Stimulated activated memory B cell treated with anti-CD40 and anti-IgM and Interleukin-4, amounts not matched to agents 10 μg/mL and 1 μg/mL and 100 μg/mL, for 72 hours (primary cell): ENCODE data around the gene AHRR.

Experiments
- ATAC-seq: fragments of 150-1000 bp; cut with Tn5 transposase; 2 replicates; pipeline ENCODE4 v1.10.0; 2021
- H3K27ac Mint-ChIP-seq: one replicate; pipeline ENCODE4 v1.8.0; 2022; ENCODE audit warnings: mild to moderate bottlenecking, mixed read lengths
- H3K27me3 Mint-ChIP-seq: one replicate; pipeline ENCODE4 v1.8.0; 2022; ENCODE audit warnings: mixed read lengths
- H3K36me3 Mint-ChIP-seq: one replicate; pipeline ENCODE4 v1.8.0; 2022; ENCODE audit warnings: mixed read lengths
- H3K4me1 Mint-ChIP-seq: one replicate; pipeline ENCODE4 v1.8.0; 2022; ENCODE audit warnings: mixed read lengths
- H3K4me3 Mint-ChIP-seq: one replicate; pipeline ENCODE4 v1.8.0; 2022; ENCODE audit warnings: mild to moderate bottlenecking, moderate library complexity, mixed read lengths
- H3K9me3 Mint-ChIP-seq: one replicate; pipeline ENCODE4 v1.8.0; 2022; ENCODE audit warnings: mixed read lengths

AHRR gene

GRCh38 chr5:312845-313244, 8.7 kb upstream of the AHRR start:
- H3K4me3 Mint-ChIP-seq: no peak overlapping the region
- no peaks in the 10 kb centered on the region for H3K9me3 Mint-ChIP-seq
- no peak overlapping the region for H3K27ac Mint-ChIP-seq
- H3K36me3 Mint-ChIP-seq: peaks cover 34% of the 10 kb centered on the region
- no peak for ATAC-seq
- peaks cover 27% of the 10 kb centered on the region for H3K4me1 Mint-ChIP-seq
- no peaks in the 10 kb centered on the region for H3K27me3 Mint-ChIP-seq

- H3K36me3 Mint-ChIP-seq: peaks cover 33% of the 10 kb centered on the region
- no peak for ATAC-seq
- no peaks in the 10 kb centered on the region for H3K27me3 Mint-ChIP-seq
Measured at GRCh38 chr5:313265-313664, 8.2 kb upstream of the AHRR start.

GRCh38 chr5:313806-314376, 7.6 kb upstream of the AHRR start:
- Mint-ChIP-seq H3K36me3 (peaks cover 33% of the 10 kb centered on the region), H3K4me1 (peaks cover 35% of the 10 kb centered on the region), H3K27ac (no peak overlapping the region), H3K4me3 (no peak overlapping the region), H3K27me3 (peaks cover 6% of the 10 kb centered on the region), H3K9me3 (no peaks in the 10 kb centered on the region)
- ATAC-seq: no peak

More at GRCh38 chr5:313265-313664, 8.2 kb upstream of the AHRR start:
- Mint-ChIP-seq H3K4me3 (no peak overlapping the region), H3K4me1 (peaks cover 29% of the 10 kb centered on the region), H3K27ac (no peak overlapping the region), H3K9me3 (no peaks in the 10 kb centered on the region)

GRCh38 chr5:314676-315487, 6.6 kb upstream of the AHRR start:
- Mint-ChIP-seq H3K4me3 (no peak overlapping the region), H3K36me3 (peaks cover 33% of the 10 kb centered on the region), H3K27ac (peak overlapping the region; percentile 26), H3K9me3 (no peaks in the 10 kb centered on the region), H3K4me1 (peaks cover 42% of the 10 kb centered on the region), H3K27me3 (peaks cover 13% of the 10 kb centered on the region)
- no peak for ATAC-seq

- H3K4me3 Mint-ChIP-seq: no peak overlapping the region
- ATAC-seq: no peak
- H3K9me3 Mint-ChIP-seq: no peaks in the 10 kb centered on the region
- peaks cover 20% of the 10 kb centered on the region for H3K27me3 Mint-ChIP-seq
- peaks cover 33% of the 10 kb centered on the region for H3K36me3 Mint-ChIP-seq
- peak overlapping the region; percentile 55 for H3K27ac Mint-ChIP-seq
- peaks cover 48% of the 10 kb centered on the region for H3K4me1 Mint-ChIP-seq
Measured at GRCh38 chr5:315488-316209, 5.9 kb upstream of the AHRR start.

GRCh38 chr5:316210-317085, 5.1 kb upstream of the AHRR start:
- Mint-ChIP-seq H3K4me3 (no peak overlapping the region), H3K4me1 (peaks cover 50% of the 10 kb centered on the region), H3K27me3 (peaks cover 25% of the 10 kb centered on the region), H3K36me3 (peaks cover 27% of the 10 kb centered on the region), H3K27ac (peak overlapping the region; percentile 55), H3K9me3 (no peaks in the 10 kb centered on the region)
- ATAC-seq: no peak

GRCh38 chr5:317086-317811, 4.3 kb upstream of the AHRR start:
- Mint-ChIP-seq H3K4me3 (peak overlapping the region; percentile 30), H3K4me1 (peaks cover 50% of the 10 kb centered on the region), H3K27ac (peak overlapping the region; percentile 55), H3K27me3 (peaks cover 25% of the 10 kb centered on the region), H3K36me3 (peaks cover 22% of the 10 kb centered on the region), H3K9me3 (no peaks in the 10 kb centered on the region)
- ATAC-seq: peak; percentile 88

- Mint-ChIP-seq H3K4me3 (no peak overlapping the region), H3K9me3 (no peaks in the 10 kb centered on the region)
- no peak for ATAC-seq
Measured at GRCh38 chr5:318341-318897, 3.1 kb upstream of the AHRR start.

GRCh38 chr5:318931-319601, 2.4 kb upstream of the AHRR start:
- H3K36me3 Mint-ChIP-seq: peaks cover 25% of the 10 kb centered on the region
- peaks cover 61% of the 10 kb centered on the region for H3K4me1 Mint-ChIP-seq
- no peak overlapping the region for H3K4me3 Mint-ChIP-seq
- peaks cover 2% of the 10 kb centered on the region for H3K9me3 Mint-ChIP-seq
- ATAC-seq: no peak
- H3K27ac Mint-ChIP-seq: peak overlapping the region; percentile 37
- peaks cover 35% of the 10 kb centered on the region for H3K27me3 Mint-ChIP-seq

More at GRCh38 chr5:318341-318897, 3.1 kb upstream of the AHRR start:
- Mint-ChIP-seq H3K27me3 (peaks cover 29% of the 10 kb centered on the region), H3K4me1 (peaks cover 55% of the 10 kb centered on the region), H3K36me3 (peaks cover 18% of the 10 kb centered on the region), H3K27ac (peak overlapping the region; percentile 37)

GRCh38 chr5:320524-321229, 837 bp upstream of the AHRR start:
- peaks cover 48% of the 10 kb centered on the region for H3K27me3 Mint-ChIP-seq
- no peak for ATAC-seq
- H3K36me3 Mint-ChIP-seq: peaks cover 28% of the 10 kb centered on the region
- H3K4me3 Mint-ChIP-seq: peak overlapping the region; percentile 84
- peak overlapping the region; percentile 88 for H3K27ac Mint-ChIP-seq
- H3K9me3 Mint-ChIP-seq: peaks cover 2% of the 10 kb centered on the region
- H3K4me1 Mint-ChIP-seq: peaks cover 55% of the 10 kb centered on the region

- Mint-ChIP-seq H3K27ac (no peak overlapping the region), H3K9me3 (peaks cover 2% of the 10 kb centered on the region), H3K27me3 (peaks cover 57% of the 10 kb centered on the region), H3K4me3 (peak overlapping the region; percentile 64), H3K36me3 (peaks cover 30% of the 10 kb centered on the region), H3K4me1 (peaks cover 44% of the 10 kb centered on the region)
- peak; percentile 16 for ATAC-seq
Measured at GRCh38 chr5:321726-322251, 275 bp downstream of the AHRR start.

GRCh38 chr5:322281-322941, 897 bp downstream of the AHRR start:
- H3K4me1 Mint-ChIP-seq: peaks cover 38% of the 10 kb centered on the region
- H3K27ac Mint-ChIP-seq: no peak overlapping the region
- peak overlapping the region; percentile 64 for H3K4me3 Mint-ChIP-seq
- peaks cover 36% of the 10 kb centered on the region for H3K36me3 Mint-ChIP-seq
- peaks cover 57% of the 10 kb centered on the region for H3K27me3 Mint-ChIP-seq
- no peak for ATAC-seq
- peaks cover 2% of the 10 kb centered on the region for H3K9me3 Mint-ChIP-seq
